Right lobe of liver (tissue), 6 donors: ENCODE results near the gene PTPRR. TPM values are rescaled to one million over a fixed set of nuclear protein-coding genes. Genes with fewer than 3 reads are reported as not detected.

Experiments used
- ATAC-seq, 4 donors: fragments of 200-7000 bp; cut with Tn5 transposase; one replicate each; pipeline ENCODE4 v1.9.1; 2020; ENCODE audit warnings: mild to moderate bottlenecking in 4 of 4, moderate library complexity in 4 of 4
- DNase-seq, 3 donors: peaks; one replicate each; pipeline ENCODE4 v3.0.0-alpha.2; 2020
- H3K27ac ChIP-seq, 3 donors: fragments of 200-600 bp; one replicate each; pipeline ENCODE4 v1.8.0; 2022
- H3K27me3 ChIP-seq, 2 donors: fragments of 200-600 bp; one replicate each; pipeline ENCODE4 v1.8.0; 2022
- H3K36me3 ChIP-seq, 4 donors: fragments of 200-600 bp; sonication (generic) in 1 of 4; one replicate each; pipeline versions ENCODE4 v1.5.1 to v1.8.0; 2017 to 2022; ENCODE audit warnings: control low read depth in 1 of 4
- H3K4me1 ChIP-seq, 4 donors: fragments of 200-600 bp; sonication (generic) in 1 of 4; one replicate each; pipeline versions ENCODE4 v1.5.1 to v1.8.0; 2017 to 2022; ENCODE audit warnings: control low read depth in 1 of 4
- H3K4me3 ChIP-seq, 3 donors: fragments of 200-600 bp; one replicate each; pipeline ENCODE4 v1.8.0; 2022
- H3K9me3 ChIP-seq, 4 donors: fragments of 200-600 bp; sonication (generic) in 1 of 4; one replicate each; pipeline versions ENCODE4 v1.5.1 to v1.8.0; 2017 to 2022; ENCODE audit warnings: control low read depth in 1 of 4
- POLR2A ChIP-seq: fragments of 450-650 bp; IDR thresholded peaks from one replicate; pipeline ENCODE4 v1.6.1; 2017; ENCODE audit warnings: antibody characterized with exemption, mild to moderate bottlenecking
- WGBS: methylation state at CpG from one replicate; pipeline ENCODE4 v1.1.6; 2018; ENCODE audit warnings: low coverage, low lambda C conversion rate; ENCODE audit not compliant: insufficient coverage; ENCODE audit errors: missing lambda C conversion rate; 5-methylcytosine and 5-hydroxymethylcytosine counted together
- intact Hi-C, 2 donors: fragments of 100-400 bp; cut with DNase I; formaldehyde crosslinking; loops; one replicate each; pipeline versions ENCODE4 v1.11.2 to v1.14.1; 2022
- total RNA-seq, 6 experiments: library from RNA; depleted of rRNA in 2 of 6; stranded (reverse); fragments of >200 nt in 2 of 6; fragmentation: NEBNext Ultra II Directional in 3 of 6; extraction: Animal tissue kit (Norgen Biotek cat#: 25700) in 3 of 6; gene quantifications; one replicate each; pipeline versions ENCODE4 v1.1.0 to v1.2.4, GENCODE V29; 2016 to 2023
- TF ChIP-seq, protein P1 (sequence below), 4 donors: fragments of 200-600 bp in 3 of 4; fragments of 450-650 bp in 1 of 4; IDR thresholded peaks; one replicate each; pipeline versions ENCODE4 v1.5.1 to v1.8.0; 2016 to 2022; ENCODE audit warnings: antibody characterized with exemption in 4 of 4, mild to moderate bottlenecking in 2 of 4
- donor health status: DM: no; HTN: yes; CAD: no.
- donor health status: DM: no; HTN: no; CAD: no.
- donor health status: DM: no; HTN: no; CAD: no.
- donor health status: DM: no; HTN: yes; CAD: no.
- donor health status: DM: no; HTN: yes; CAD: no.

PTPRR gene
- total RNA-seq, 6 experiments from 2014 or later = 0.12 TPM; not detected in 5

DNA sequence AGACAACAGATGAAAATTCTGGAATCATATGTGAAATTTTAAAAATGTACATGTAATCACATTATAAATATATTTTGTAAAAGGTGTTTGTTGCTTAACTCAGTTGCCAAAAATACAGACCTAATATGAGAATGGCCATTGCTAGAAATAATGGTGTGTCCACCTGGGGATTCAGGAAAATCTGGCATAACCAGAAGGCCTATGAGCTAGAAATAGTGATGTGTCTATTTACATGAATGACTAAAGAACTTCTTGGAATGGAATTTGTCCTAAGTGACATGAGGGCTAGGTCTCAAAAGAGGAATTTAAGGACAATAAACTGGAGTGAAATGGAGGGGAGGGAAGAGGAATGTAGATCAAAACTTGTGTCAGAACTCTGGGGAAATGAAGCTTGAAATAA, 126.4 kb downstream of the PTPRR start:
- intact Hi-C loops = no loop called here
- Histone ChIP-seq H3K4me3 (no peak overlapping the region), H3K36me3 (no peaks in the 10 kb centered on the region), H3K4me1 (no peaks in the 10 kb centered on the region), H3K27me3 (no peaks in the 10 kb centered on the region), H3K9me3 (no peaks in the 10 kb centered on the region), H3K27ac (no peak overlapping the region)
- no peak for DNase-seq
- TF ChIP-seq, protein P1, sequence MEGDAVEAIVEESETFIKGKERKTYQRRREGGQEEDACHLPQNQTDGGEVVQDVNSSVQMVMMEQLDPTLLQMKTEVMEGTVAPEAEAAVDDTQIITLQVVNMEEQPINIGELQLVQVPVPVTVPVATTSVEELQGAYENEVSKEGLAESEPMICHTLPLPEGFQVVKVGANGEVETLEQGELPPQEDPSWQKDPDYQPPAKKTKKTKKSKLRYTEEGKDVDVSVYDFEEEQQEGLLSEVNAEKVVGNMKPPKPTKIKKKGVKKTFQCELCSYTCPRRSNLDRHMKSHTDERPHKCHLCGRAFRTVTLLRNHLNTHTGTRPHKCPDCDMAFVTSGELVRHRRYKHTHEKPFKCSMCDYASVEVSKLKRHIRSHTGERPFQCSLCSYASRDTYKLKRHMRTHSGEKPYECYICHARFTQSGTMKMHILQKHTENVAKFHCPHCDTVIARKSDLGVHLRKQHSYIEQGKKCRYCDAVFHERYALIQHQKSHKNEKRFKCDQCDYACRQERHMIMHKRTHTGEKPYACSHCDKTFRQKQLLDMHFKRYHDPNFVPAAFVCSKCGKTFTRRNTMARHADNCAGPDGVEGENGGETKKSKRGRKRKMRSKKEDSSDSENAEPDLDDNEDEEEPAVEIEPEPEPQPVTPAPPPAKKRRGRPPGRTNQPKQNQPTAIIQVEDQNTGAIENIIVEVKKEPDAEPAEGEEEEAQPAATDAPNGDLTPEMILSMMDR (IDR thresholded peaks at IDR 0.05) = no peak
- TF ChIP-seq POLR2A = no peak
- ATAC-seq = no peak

DNA sequence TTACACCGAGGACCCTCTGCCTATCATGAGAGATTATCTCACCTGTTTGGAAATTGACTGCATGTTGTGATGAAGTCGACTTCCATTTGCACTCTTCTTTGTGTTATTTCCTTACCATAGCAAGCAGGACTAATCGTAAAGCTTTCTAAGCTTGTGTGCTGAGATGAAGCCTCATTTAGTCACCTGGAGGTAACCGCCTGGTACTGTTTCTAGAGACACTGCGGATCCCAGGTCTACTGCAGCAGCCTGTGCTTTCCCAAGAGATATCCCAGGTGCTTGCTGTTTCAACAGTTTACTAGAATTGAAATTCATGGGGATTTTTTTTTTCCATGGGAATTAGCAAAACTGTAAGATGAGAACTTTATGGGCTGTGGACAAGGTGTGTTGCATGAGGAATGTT, 131.8 kb downstream of the PTPRR start:
- Histone ChIP-seq H3K4me3 (no peak overlapping the region), H3K36me3 (no peaks in the 10 kb centered on the region), H3K27ac (no peak overlapping the region), H3K9me3 (no peaks in the 10 kb centered on the region), H3K4me1 (no peaks in the 10 kb centered on the region), H3K27me3 (no peaks in the 10 kb centered on the region)
- TF ChIP-seq, protein P1 (IDR thresholded peaks at IDR 0.05) = no peak
- intact Hi-C loops = no loop called here
- 62% methylated on average over 4 of the region's 5 CpGs for WGBS
- ATAC-seq (no peak), DNase-seq (no peak)

DNA sequence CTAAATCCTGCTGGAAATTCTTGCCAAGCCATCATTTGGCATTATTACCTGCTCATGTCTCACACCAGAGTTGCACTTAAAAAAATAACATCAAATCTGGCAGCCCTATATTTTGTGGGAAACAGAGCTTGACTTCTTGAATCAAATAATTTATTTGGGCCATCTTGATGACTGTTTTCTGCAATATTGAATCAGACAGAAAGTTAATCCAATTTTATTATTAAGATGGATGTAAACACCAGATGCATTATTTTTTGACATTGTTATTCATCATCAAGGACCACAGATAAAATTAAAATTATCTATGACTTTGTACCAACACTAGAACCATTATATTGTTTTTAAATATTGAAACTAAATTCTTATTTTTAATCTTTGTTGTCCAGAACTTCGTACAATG, 132.9 kb downstream of the PTPRR start:
- DNase-seq = no peak
- no peak for ATAC-seq
- Histone ChIP-seq H3K4me1 (no peaks in the 10 kb centered on the region), H3K27me3 (no peaks in the 10 kb centered on the region), H3K27ac (no peak overlapping the region), H3K9me3 (no peaks in the 10 kb centered on the region), H3K4me3 (no peak overlapping the region), H3K36me3 (no peaks in the 10 kb centered on the region)
- 55% methylated on average over 1 of the region's 1 CpG for WGBS
- intact Hi-C loops = no loop called here
- TF ChIP-seq, protein P1 (IDR thresholded peaks at IDR 0.05) = no peak
- no peak for TF ChIP-seq POLR2A

DNA sequence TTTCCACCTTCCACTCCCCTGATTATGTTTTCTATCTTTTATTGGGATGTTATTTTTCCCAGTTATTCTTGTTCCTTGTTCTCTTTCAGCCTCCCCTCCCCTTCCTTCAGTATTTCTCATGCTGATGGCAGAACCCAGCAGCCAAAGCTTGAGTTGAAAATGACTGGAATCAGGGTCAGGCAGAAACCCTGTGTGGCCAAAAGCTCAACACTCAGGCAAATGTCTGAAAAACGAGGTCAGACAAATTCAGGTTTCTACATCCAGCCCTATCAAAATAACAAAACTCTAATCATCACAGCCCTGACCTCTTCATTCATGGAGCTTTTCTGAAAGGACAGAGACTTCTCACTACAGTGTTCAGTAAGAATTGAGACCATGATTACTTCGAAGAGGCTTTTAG, 134.6 kb downstream of the PTPRR start:
- Histone ChIP-seq H3K36me3 (no peaks in the 10 kb centered on the region), H3K27me3 (no peaks in the 10 kb centered on the region), H3K4me1 (no peaks in the 10 kb centered on the region), H3K4me3 (no peak overlapping the region), H3K27ac (no peak overlapping the region), H3K9me3 (no peaks in the 10 kb centered on the region)
- intact Hi-C loops = no loop called here
- 44% methylated on average over 2 of the region's 2 CpGs for WGBS
- no peak for DNase-seq
- TF ChIP-seq, protein P1 (IDR thresholded peaks at IDR 0.05) = no peak
- TF ChIP-seq POLR2A = no peak
- no peak for ATAC-seq

DNA sequence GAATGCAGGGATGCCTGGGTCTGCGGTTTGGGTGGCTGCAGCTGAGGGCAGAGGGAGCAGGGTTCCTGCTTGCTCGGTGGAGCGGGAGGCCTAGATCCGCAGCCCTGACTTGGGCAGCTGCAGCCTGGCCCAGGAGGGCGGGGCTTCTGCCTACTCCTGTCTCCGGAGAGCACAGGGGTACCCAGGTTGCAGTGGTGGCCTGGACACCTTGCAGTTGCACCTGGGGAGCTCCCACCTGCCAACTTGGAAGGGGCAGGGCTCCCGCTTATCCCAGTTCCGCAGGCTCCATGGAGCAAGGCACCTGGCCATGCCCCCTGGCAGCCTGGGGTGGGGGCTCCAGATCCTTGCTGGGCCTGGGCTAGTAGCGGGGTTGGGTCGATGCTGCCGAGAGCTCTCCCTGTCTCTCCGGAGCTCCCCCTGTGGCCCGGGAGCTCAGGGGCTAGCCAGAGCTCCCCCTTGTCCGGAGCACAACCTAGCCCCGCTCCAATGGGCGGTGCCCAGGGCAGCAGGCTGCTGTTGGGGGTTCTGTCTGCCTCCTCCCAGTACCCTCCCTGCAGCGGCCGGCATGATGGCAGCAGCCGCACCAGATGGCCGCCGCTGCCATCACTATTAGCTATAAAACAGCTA, 136.4 kb downstream of the PTPRR start:
- no peaks in the 10 kb centered on the region for H3K27me3 ChIP-seq
- intact Hi-C loops = no loop called here
- ATAC-seq (peak in 1 of 4 donors; percentile 43), DNase-seq (peak in 1 of 3 donors; percentile 49)
- no peak overlapping the region for H3K4me3 ChIP-seq
- WGBS = 71% methylated on average over 4 of the region's 21 CpGs
- TF ChIP-seq, protein P1 (IDR thresholded peaks at IDR 0.05) = no peak
- no peak for TF ChIP-seq POLR2A
- no peaks in the 10 kb centered on the region for H3K4me1 ChIP-seq
- H3K9me3 ChIP-seq = no peaks in the 10 kb centered on the region
- no peak overlapping the region for H3K27ac ChIP-seq
- no peaks in the 10 kb centered on the region for H3K36me3 ChIP-seq
